Measurements from ENCODE around the gene ACY1.

ACY1 gene

GRCh38 chr3:51943451-51944391 lies 39.6 kb upstream of the ACY1 start:
- Mint-ChIP-seq H3K36me3 (ENCODE audit: low read depth) (peaks cover 11% of the 10 kb centered on the region), H3K27me3 (no peaks in the 10 kb centered on the region), H3K27ac (peak overlapping the region; percentile 50), H3K4me3 (no peak overlapping the region), H3K9me3 (no peaks in the 10 kb centered on the region), H3K4me1 (peaks cover 30% of the 10 kb centered on the region)
- ATAC-seq, result no peak
- no peak for DNase-seq

- Mint-ChIP-seq H3K36me3 (ENCODE audit: low read depth) (peaks cover 6% of the 10 kb centered on the region), H3K4me1 (peaks cover 24% of the 10 kb centered on the region), H3K4me3 (no peak overlapping the region), H3K9me3 (no peaks in the 10 kb centered on the region), H3K27ac (no peak overlapping the region), H3K27me3 (no peaks in the 10 kb centered on the region)
- ATAC-seq (no peak), DNase-seq (no peak)
Measured at GRCh38 chr3:51944451-51945021, 38.8 kb upstream of the ACY1 start.

- Mint-ChIP-seq H3K9me3 (no peaks in the 10 kb centered on the region), H3K4me3 (no peak overlapping the region), H3K27ac (no peak overlapping the region), H3K36me3 (ENCODE audit: low read depth) (peaks cover 6% of the 10 kb centered on the region), H3K27me3 (no peaks in the 10 kb centered on the region), H3K4me1 (peaks cover 17% of the 10 kb centered on the region)
- DNase-seq (no peak), ATAC-seq (no peak)
Measured at GRCh38 chr3:51945031-51945840, 38.1 kb upstream of the ACY1 start.

GRCh38 chr3:51945926-51946705 lies 37.2 kb upstream of the ACY1 start:
- Mint-ChIP-seq H3K9me3 (no peaks in the 10 kb centered on the region), H3K4me3 (no peak overlapping the region), H3K4me1 (peaks cover 10% of the 10 kb centered on the region), H3K36me3 (ENCODE audit: low read depth) (no peaks in the 10 kb centered on the region), H3K27me3 (no peaks in the 10 kb centered on the region), H3K27ac (no peak overlapping the region)
- ATAC-seq, result no peak
- DNase-seq, result no peak

GRCh38 chr3:51946796-51947195 lies 36.5 kb upstream of the ACY1 start:
- ATAC-seq, result no peak
- Mint-ChIP-seq H3K27me3 (no peaks in the 10 kb centered on the region), H3K4me3 (no peak overlapping the region), H3K27ac (no peak overlapping the region), H3K9me3 (no peaks in the 10 kb centered on the region), H3K4me1 (peaks cover 10% of the 10 kb centered on the region), H3K36me3 (ENCODE audit: low read depth) (no peaks in the 10 kb centered on the region)
- no peak for DNase-seq

GRCh38 chr3:51947215-51947900 lies 36.0 kb upstream of the ACY1 start:
- Mint-ChIP-seq H3K36me3 (ENCODE audit: low read depth) (no peaks in the 10 kb centered on the region), H3K27ac (no peak overlapping the region), H3K9me3 (no peaks in the 10 kb centered on the region), H3K4me3 (no peak overlapping the region), H3K4me1 (peaks cover 8% of the 10 kb centered on the region), H3K27me3 (no peaks in the 10 kb centered on the region)
- no peak for DNase-seq
- ATAC-seq, result no peak

- ATAC-seq, result no peak
- H3K36me3 Mint-ChIP-seq (ENCODE audit: low read depth), result no peaks in the 10 kb centered on the region
Measured at GRCh38 chr3:51948016-51948580, 35.2 kb upstream of the ACY1 start.

GRCh38 chr3:51949121-51949520 lies 34.2 kb upstream of the ACY1 start:
- no peak for ATAC-seq
- Mint-ChIP-seq H3K4me1 (no peaks in the 10 kb centered on the region), H3K27me3 (peaks cover 12% of the 10 kb centered on the region), H3K9me3 (no peaks in the 10 kb centered on the region), H3K4me3 (no peak overlapping the region), H3K27ac (no peak overlapping the region), H3K36me3 (ENCODE audit: low read depth) (no peaks in the 10 kb centered on the region)
- DNase-seq, result no peak

More at GRCh38 chr3:51948016-51948580, 35.2 kb upstream of the ACY1 start:
- Mint-ChIP-seq H3K4me3 (no peak overlapping the region), H3K4me1 (peaks cover 2% of the 10 kb centered on the region), H3K9me3 (no peaks in the 10 kb centered on the region), H3K27ac (no peak overlapping the region), H3K27me3 (peaks cover 2% of the 10 kb centered on the region)
- no peak for DNase-seq

- H3K4me1 Mint-ChIP-seq, result no peaks in the 10 kb centered on the region
- no peak for DNase-seq
- ATAC-seq, result no peak
- H3K27me3 Mint-ChIP-seq, result peaks cover 23% of the 10 kb centered on the region
- no peak overlapping the region for H3K4me3 Mint-ChIP-seq
- H3K27ac Mint-ChIP-seq, result no peak overlapping the region
- no peaks in the 10 kb centered on the region for H3K9me3 Mint-ChIP-seq
- no peaks in the 10 kb centered on the region for H3K36me3 Mint-ChIP-seq (ENCODE audit: low read depth)
Measured at GRCh38 chr3:51950899-51951298, 32.4 kb upstream of the ACY1 start.

GRCh38 chr3:51953445-51953844 lies 29.9 kb upstream of the ACY1 start:
- H3K9me3 Mint-ChIP-seq, result no peaks in the 10 kb centered on the region
- H3K36me3 Mint-ChIP-seq (ENCODE audit: low read depth), result no peaks in the 10 kb centered on the region
- H3K27me3 Mint-ChIP-seq, result peaks cover 34% of the 10 kb centered on the region
- ATAC-seq, result no peak
- H3K4me3 Mint-ChIP-seq, result no peak overlapping the region
- no peak overlapping the region for H3K27ac Mint-ChIP-seq
- no peaks in the 10 kb centered on the region for H3K4me1 Mint-ChIP-seq
- no peak for DNase-seq

- no peak overlapping the region for H3K4me3 Mint-ChIP-seq
- no peaks in the 10 kb centered on the region for H3K9me3 Mint-ChIP-seq
- H3K36me3 Mint-ChIP-seq (ENCODE audit: low read depth), result no peaks in the 10 kb centered on the region
- ATAC-seq (no peak), DNase-seq (no peak)
- H3K4me1 Mint-ChIP-seq, result no peaks in the 10 kb centered on the region
- H3K27ac Mint-ChIP-seq, result no peak overlapping the region
- peaks cover 34% of the 10 kb centered on the region for H3K27me3 Mint-ChIP-seq
Measured at GRCh38 chr3:51954105-51954504, 29.2 kb upstream of the ACY1 start.

- Mint-ChIP-seq H3K9me3 (no peaks in the 10 kb centered on the region), H3K4me3 (no peak overlapping the region), H3K4me1 (no peaks in the 10 kb centered on the region), H3K36me3 (ENCODE audit: low read depth) (no peaks in the 10 kb centered on the region), H3K27me3 (peaks cover 34% of the 10 kb centered on the region), H3K27ac (no peak overlapping the region)
- no peak for ATAC-seq
- DNase-seq, result no peak
Measured at GRCh38 chr3:51954713-51955112, 28.6 kb upstream of the ACY1 start.

GRCh38 chr3:51955175-51955892 lies 28.0 kb upstream of the ACY1 start, which contains the start of gene GPR62:
GPR62 (plus strand) TSS chr3:51955381; CDS start chr3:51955653, 272 bp downstream.
- Mint-ChIP-seq H3K4me3 (no peak within 1 kb of the TSS), H3K4me1 (no peaks in the 10 kb centered on the region), H3K36me3 (ENCODE audit: low read depth) (no peaks in the 10 kb centered on the region), H3K27me3 (peaks cover 34% of the 10 kb centered on the region), H3K27ac (no peak within 1 kb of the TSS), H3K9me3 (no peaks in the 10 kb centered on the region)
- ATAC-seq (no peak), DNase-seq (no peak)
